ENCODE measurements around the gene UBASH3A. TPM values are rescaled to one million over a fixed set of nuclear protein-coding genes. Genes with fewer than 3 reads are reported as not detected.

UBASH3A gene
- total and polyA plus RNA-seq, 2 donors (not counting 1 experiment from before 2014, with no cell fraction given) = not detected

DNA sequence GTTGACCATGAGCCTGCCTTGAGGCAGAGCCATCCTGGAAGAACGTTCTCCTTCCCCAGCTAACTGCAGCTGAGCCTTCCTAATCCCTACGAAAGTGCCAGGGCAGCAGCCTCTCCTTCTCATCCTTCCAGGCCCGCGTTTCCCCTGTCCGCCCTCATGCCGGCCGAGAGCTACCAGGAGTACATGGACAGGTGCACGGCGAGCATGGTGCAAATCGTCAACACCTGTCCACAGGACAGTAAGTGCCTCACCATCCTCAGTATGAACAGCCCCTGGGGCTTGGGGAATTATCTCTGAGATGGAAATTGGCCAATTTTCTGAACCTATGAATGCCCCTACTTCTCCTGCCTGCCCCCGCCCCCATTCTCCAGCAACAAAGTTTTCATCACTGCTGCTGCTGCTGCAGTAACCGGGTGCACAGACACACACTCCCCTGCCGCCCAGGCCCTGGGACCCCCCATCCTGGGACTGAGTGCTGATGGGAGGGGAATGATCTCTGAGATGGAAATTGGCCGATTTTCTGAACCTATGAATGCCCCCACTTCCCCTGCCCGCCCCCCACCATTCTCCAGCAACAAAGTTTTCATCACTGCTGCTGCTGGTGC lies 39.6 kb downstream of the UBASH3A start:
- Histone ChIP-seq H3K36me3 (ENCODE audit: control insufficient read depth, insufficient read depth, low read length) (no peaks in the 10 kb centered on the region), H2AFZ (ENCODE audit: low read length) (no peak overlapping the region), H3K9me3 (ENCODE audit: control insufficient read depth, insufficient read depth, low read depth, low read length) (no peaks in the 10 kb centered on the region), H4K20me1 (ENCODE audit: control insufficient read depth, extremely low read depth, insufficient read depth, low read length) (no peaks in the 10 kb centered on the region), H3K4me2 (ENCODE audit: extremely low read depth, insufficient read depth, low read length) (no peak overlapping the region), H3K9ac (ENCODE audit: insufficient read depth, low read length) (no peak overlapping the region), H3K4me1 (ENCODE audit: control insufficient read depth, extremely low read depth, insufficient read depth, low read length) (no peaks in the 10 kb centered on the region), H3K27me3 (ENCODE audit: control insufficient read depth, insufficient read depth, low read length) (no peaks in the 10 kb centered on the region), H3K79me2 (ENCODE audit: control insufficient read depth, insufficient read depth, low read length) (no peaks in the 10 kb centered on the region), H3K4me3 (replicated peaks in 1 of 4; ENCODE audit: control extremely low read depth in 1 of 4, insufficient read depth in 1 of 4, low read depth in 3 of 4, low read length in 4 of 4) (no peak overlapping the region), H3K27ac (ENCODE audit: insufficient read depth, low read length) (no peak overlapping the region)
- DNase-seq (ENCODE audit: low read depth in 2 of 2) = no peak
- TF ChIP-seq EZH2 (IDR thresholded peaks at IDR 0.05; ENCODE audit: low read length, missing control alignments) = no peak
- TF ChIP-seq, protein P1, sequence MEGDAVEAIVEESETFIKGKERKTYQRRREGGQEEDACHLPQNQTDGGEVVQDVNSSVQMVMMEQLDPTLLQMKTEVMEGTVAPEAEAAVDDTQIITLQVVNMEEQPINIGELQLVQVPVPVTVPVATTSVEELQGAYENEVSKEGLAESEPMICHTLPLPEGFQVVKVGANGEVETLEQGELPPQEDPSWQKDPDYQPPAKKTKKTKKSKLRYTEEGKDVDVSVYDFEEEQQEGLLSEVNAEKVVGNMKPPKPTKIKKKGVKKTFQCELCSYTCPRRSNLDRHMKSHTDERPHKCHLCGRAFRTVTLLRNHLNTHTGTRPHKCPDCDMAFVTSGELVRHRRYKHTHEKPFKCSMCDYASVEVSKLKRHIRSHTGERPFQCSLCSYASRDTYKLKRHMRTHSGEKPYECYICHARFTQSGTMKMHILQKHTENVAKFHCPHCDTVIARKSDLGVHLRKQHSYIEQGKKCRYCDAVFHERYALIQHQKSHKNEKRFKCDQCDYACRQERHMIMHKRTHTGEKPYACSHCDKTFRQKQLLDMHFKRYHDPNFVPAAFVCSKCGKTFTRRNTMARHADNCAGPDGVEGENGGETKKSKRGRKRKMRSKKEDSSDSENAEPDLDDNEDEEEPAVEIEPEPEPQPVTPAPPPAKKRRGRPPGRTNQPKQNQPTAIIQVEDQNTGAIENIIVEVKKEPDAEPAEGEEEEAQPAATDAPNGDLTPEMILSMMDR (conservative IDR thresholded peaks at IDR 0.05 in 1 of 2, IDR thresholded peaks at IDR 0.05 in 1 of 2; ENCODE audit: low read depth in 1 of 2, low read length in 2 of 2) = no peak

DNA sequence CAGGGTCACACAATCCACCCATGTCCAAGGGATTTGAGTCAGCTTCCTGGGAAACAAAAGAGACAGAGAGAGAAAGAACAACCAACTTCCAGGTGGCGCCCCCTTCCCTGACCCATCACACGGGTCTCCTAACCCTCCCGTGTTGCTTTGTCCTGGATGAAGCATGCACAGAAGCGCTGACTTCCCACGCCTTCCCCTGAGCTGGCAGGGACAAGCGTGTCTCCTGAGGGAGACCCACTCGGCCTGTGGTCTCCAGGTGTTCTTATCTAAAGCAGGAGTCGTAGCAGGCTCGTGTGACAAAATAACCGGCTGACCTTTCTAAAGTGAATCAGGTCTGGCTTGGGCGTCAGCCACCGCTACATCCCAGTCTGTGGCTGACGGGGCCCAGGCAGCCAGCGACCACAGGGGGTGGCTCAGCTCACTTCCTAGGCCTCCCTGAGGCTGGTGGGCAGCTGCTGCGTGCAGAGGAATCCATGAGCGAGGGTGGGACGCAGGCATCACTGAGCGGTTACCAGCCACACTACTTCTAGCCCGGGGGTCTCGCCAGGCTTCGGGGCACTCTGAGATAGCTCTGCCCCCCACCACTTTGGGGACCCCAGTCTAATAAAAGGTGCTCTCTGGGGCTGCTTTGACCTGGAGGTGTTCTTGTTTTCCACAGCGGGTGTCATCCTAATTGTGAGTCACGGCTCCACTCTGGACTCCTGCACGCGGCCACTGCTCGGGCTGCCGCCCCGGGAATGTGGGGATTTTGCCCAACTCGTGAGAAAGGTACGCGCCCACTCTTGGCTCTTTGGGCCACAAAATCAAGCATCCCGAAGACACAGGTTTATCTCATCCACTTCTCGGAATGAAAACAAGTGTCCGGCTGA lies 40.4 kb downstream of the UBASH3A start:
- H3K9ac ChIP-seq (ENCODE audit: insufficient read depth, low read length) = no peak overlapping the region
- H3K4me2 ChIP-seq (ENCODE audit: extremely low read depth, insufficient read depth, low read length) = no peak overlapping the region
- DNase-seq (ENCODE audit: low read depth in 2 of 2) = no peak
- no peaks in the 10 kb centered on the region for H3K27me3 ChIP-seq (ENCODE audit: control insufficient read depth, insufficient read depth, low read length)
- no peak overlapping the region for H3K4me3 ChIP-seq (replicated peaks in 1 of 4; ENCODE audit: control extremely low read depth in 1 of 4, insufficient read depth in 1 of 4, low read depth in 3 of 4, low read length in 4 of 4)
- no peak overlapping the region for H3K27ac ChIP-seq (ENCODE audit: insufficient read depth, low read length)
- no peaks in the 10 kb centered on the region for H4K20me1 ChIP-seq (ENCODE audit: control insufficient read depth, extremely low read depth, insufficient read depth, low read length)
- H3K4me1 ChIP-seq (ENCODE audit: control insufficient read depth, extremely low read depth, insufficient read depth, low read length) = no peaks in the 10 kb centered on the region
- no peaks in the 10 kb centered on the region for H3K79me2 ChIP-seq (ENCODE audit: control insufficient read depth, insufficient read depth, low read length)
- no peak overlapping the region for H2AFZ ChIP-seq (ENCODE audit: low read length)
- TF ChIP-seq EZH2 (IDR thresholded peaks at IDR 0.05; ENCODE audit: low read length, missing control alignments) = no peak
- TF ChIP-seq, protein P1 (conservative IDR thresholded peaks at IDR 0.05 in 1 of 2, IDR thresholded peaks at IDR 0.05 in 1 of 2; ENCODE audit: low read depth in 1 of 2, low read length in 2 of 2) = no peak
- H3K9me3 ChIP-seq (ENCODE audit: control insufficient read depth, insufficient read depth, low read depth, low read length) = no peaks in the 10 kb centered on the region
- H3K36me3 ChIP-seq (ENCODE audit: control insufficient read depth, insufficient read depth, low read length) = no peaks in the 10 kb centered on the region

DNA sequence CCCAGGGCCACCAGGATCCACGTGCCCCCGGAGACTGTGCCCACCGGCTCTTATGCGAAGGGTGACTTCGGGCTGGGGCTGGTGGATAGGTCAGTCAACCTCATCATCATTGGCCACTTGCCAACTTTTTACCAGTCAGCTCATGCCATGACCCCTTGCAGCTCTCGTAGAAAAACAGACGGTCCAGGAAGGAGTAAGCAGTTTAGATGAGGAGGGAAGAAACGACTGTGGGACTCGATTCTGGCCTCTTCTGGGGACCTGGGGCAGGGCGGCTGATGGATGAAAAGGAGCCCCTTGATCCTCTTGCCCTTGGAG lies 41.0 kb downstream of the UBASH3A start:
- H3K27ac ChIP-seq (ENCODE audit: insufficient read depth, low read length) = no peak overlapping the region
- no peaks in the 10 kb centered on the region for H3K79me2 ChIP-seq (ENCODE audit: control insufficient read depth, insufficient read depth, low read length)
- H2AFZ ChIP-seq (ENCODE audit: low read length) = no peak overlapping the region
- H3K4me1 ChIP-seq (ENCODE audit: control insufficient read depth, extremely low read depth, insufficient read depth, low read length) = no peaks in the 10 kb centered on the region
- TF ChIP-seq EZH2 (IDR thresholded peaks at IDR 0.05; ENCODE audit: low read length, missing control alignments) = no peak
- TF ChIP-seq, protein P1 (conservative IDR thresholded peaks at IDR 0.05 in 1 of 2, IDR thresholded peaks at IDR 0.05 in 1 of 2; ENCODE audit: low read depth in 1 of 2, low read length in 2 of 2) = no peak
- no peaks in the 10 kb centered on the region for H3K9me3 ChIP-seq (ENCODE audit: control insufficient read depth, insufficient read depth, low read depth, low read length)
- H3K27me3 ChIP-seq (ENCODE audit: control insufficient read depth, insufficient read depth, low read length) = no peaks in the 10 kb centered on the region
- no peaks in the 10 kb centered on the region for H3K36me3 ChIP-seq (ENCODE audit: control insufficient read depth, insufficient read depth, low read length)
- H4K20me1 ChIP-seq (ENCODE audit: control insufficient read depth, extremely low read depth, insufficient read depth, low read length) = no peaks in the 10 kb centered on the region
- no peak overlapping the region for H3K9ac ChIP-seq (ENCODE audit: insufficient read depth, low read length)
- DNase-seq (ENCODE audit: low read depth in 2 of 2) = no peak
- H3K4me2 ChIP-seq (ENCODE audit: extremely low read depth, insufficient read depth, low read length) = no peak overlapping the region
- no peak overlapping the region for H3K4me3 ChIP-seq (replicated peaks in 1 of 4; ENCODE audit: control extremely low read depth in 1 of 4, insufficient read depth in 1 of 4, low read depth in 3 of 4, low read length in 4 of 4)
